ENCODE data around the gene HEPH.
"Not testable (repeated sequence)": the region's sequence is repeated elsewhere in the genome, so short reads cannot be mapped to it uniquely, and the experiment has no call there.

HEPH gene

GRCh38 chrX:66163849-66164411 lies at the start of gene HEPH:
Gene HEPH, plus strand, starts transcription at chrX:66164247. Its CDS starts 6,324 bp downstream, at chrX:66170571.
- DNase-seq (ENCODE audit: low spot score): no peak

GRCh38 chrX:66118722-66119121 lies 45.3 kb upstream of the HEPH start:
- not testable (repeated sequence) for DNase-seq (ENCODE audit: low spot score)

- not testable (repeated sequence) for DNase-seq (ENCODE audit: low spot score)
These were observed 42.7 kb upstream of the HEPH start for GRCh38 chrX:66121354-66121753.

GRCh38 chrX:66126662-66127061 lies 37.4 kb upstream of the HEPH start:
- no peak for DNase-seq (ENCODE audit: low spot score)

GRCh38 chrX:66130469-66130868 lies 33.6 kb upstream of the HEPH start:
- no peak for DNase-seq (ENCODE audit: low spot score)

- not testable (repeated sequence) for DNase-seq (ENCODE audit: low spot score)
These were observed 28.8 kb upstream of the HEPH start for GRCh38 chrX:66135284-66135683.

GRCh38 chrX:66142351-66142750 lies 21.7 kb upstream of the HEPH start:
- no peak for DNase-seq (ENCODE audit: low spot score)

GRCh38 chrX:66144258-66144657 lies 19.8 kb upstream of the HEPH start:
- DNase-seq (ENCODE audit: low spot score): no peak

GRCh38 chrX:66149519-66149918 lies 14.5 kb upstream of the HEPH start:
- DNase-seq (ENCODE audit: low spot score): no peak

- no peak for DNase-seq (ENCODE audit: low spot score)
These were observed 13.9 kb upstream of the HEPH start for GRCh38 chrX:66150163-66150562.

- no peak for DNase-seq (ENCODE audit: low spot score)
These were observed 1.7 kb upstream of the HEPH start for GRCh38 chrX:66162331-66162822.

GRCh38 chrX:66163447-66163846 lies 600 bp upstream of the HEPH start:
- no peak for DNase-seq (ENCODE audit: low spot score)

GRCh38 chrX:66164470-66164869 lies 423 bp downstream of the HEPH start:
- no peak for DNase-seq (ENCODE audit: low spot score)

- DNase-seq (ENCODE audit: low spot score): no peak
These were observed 884 bp downstream of the HEPH start for GRCh38 chrX:66164931-66165330.

GRCh38 chrX:66166671-66167070 lies 2.6 kb downstream of the HEPH start:
- no peak for DNase-seq (ENCODE audit: low spot score)

GRCh38 chrX:66167431-66167830 lies 3.4 kb downstream of the HEPH start:
- DNase-seq (ENCODE audit: low spot score): no peak

GRCh38 chrX:66176134-66176533 lies 12.1 kb downstream of the HEPH start:
- no peak for DNase-seq (ENCODE audit: low spot score)

GRCh38 chrX:66191563-66191962 lies 27.5 kb downstream of the HEPH start:
- DNase-seq (ENCODE audit: low spot score): no peak

GRCh38 chrX:66193821-66194220 lies 29.8 kb downstream of the HEPH start:
- no peak for DNase-seq (ENCODE audit: low spot score)

- no peak for DNase-seq (ENCODE audit: low spot score)
These were observed 36.1 kb downstream of the HEPH start for GRCh38 chrX:66200050-66200664.

- DNase-seq (ENCODE audit: low spot score): peak; percentile 32
These were observed 37.1 kb downstream of the HEPH start for GRCh38 chrX:66200855-66201795.

- DNase-seq (ENCODE audit: low spot score): no peak
These were observed 39.1 kb downstream of the HEPH start for GRCh38 chrX:66203114-66203513.

GRCh38 chrX:66221856-66222255 lies 57.8 kb downstream of the HEPH start:
- DNase-seq (ENCODE audit: low spot score): no peak
